ENCODE measurements around the gene KIAA1328. TPM values are rescaled to one million over a fixed set of nuclear protein-coding genes. Genes with fewer than 3 reads are reported as not detected.

Gene KIAA1328
- total RNA-seq, 4 donors from 2014 or later, result 16.1 to 32.0 (median 20.1) TPM

DNA sequence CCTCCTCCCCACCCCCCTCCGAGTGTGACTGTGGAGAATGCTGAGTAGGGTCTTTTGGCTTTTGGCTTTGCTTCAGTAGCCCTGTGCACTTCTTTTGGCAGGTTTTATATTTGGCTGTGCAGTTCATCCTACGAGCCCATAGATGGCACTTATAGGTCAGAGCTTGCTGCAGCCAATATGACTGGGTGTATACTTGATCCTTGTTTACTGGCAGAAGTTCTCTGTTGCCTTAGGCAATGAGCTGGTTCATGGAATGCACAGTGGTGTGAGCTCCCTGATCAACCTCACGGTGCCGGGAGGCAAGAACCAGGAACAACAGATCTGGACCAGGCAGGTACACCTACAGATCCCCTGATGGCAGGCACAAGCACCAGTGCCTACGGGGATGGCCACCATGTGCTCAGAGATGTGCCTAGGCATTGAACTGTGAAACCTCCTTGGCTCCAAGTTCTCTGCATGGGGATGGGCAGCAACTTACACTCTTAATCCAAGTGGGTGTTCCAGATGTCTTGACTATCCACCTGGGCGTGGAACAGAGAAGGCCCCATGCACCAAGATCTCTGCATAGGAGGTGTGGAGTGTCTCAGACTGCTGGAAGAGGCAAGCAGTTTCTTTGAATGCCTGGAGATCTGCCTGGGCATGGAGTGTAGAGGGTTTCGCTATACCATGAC, 190.4 kb downstream of the KIAA1328 start:
- intact Hi-C loops (cut with DNase I; ENCODE audit: low total_unique reads), result no loop called here
- no peak overlapping the region for H3K4me3 ChIP-seq (ENCODE audit: low read depth, poor library complexity, severe bottlenecking)
- TF ChIP-seq CTCF (IDR thresholded peaks at IDR 0.05) (no peak), POLR2A (IDR thresholded peaks at IDR 0.05) (no peak)
- 84 to 90% methylated on average over 7 of the region's 7 CpGs for WGBS, 2 donors
- DNase-seq (ENCODE audit: low spot score in 2 of 2), result no peak

DNA sequence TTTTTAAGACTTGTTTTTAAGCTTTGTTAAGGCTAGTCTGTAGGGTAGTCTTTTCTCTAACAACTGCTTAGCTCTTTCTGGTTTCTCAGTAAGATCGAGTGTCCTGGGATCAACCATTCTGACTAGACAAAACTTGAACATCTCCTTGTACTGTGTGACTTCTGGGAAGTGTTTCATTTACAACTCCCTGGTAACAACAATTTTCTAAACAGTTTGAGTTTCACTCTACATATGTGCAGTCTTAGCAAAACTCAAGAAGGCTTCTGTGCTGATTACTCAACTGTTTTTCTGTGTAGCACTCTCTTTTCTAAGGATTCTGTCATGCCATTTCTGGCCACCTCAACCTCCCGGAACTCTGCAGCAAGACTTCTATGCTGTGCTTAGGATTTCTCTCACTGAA, 204.5 kb downstream of the KIAA1328 start:
- no peak for DNase-seq (ENCODE audit: low spot score in 2 of 2)
- H3K4me3 ChIP-seq (ENCODE audit: low read depth, poor library complexity, severe bottlenecking), result no peak overlapping the region
- TF ChIP-seq POLR2A (IDR thresholded peaks at IDR 0.05) (no peak), CTCF (IDR thresholded peaks at IDR 0.05) (no peak)
- 89 to 95% methylated on average over 2 of the region's 2 CpGs for WGBS, 2 donors
- intact Hi-C loops (cut with DNase I; ENCODE audit: low total_unique reads), result no loop called here

- intact Hi-C loops (cut with DNase I; ENCODE audit: low total_unique reads), result no loop called here
Measured at GRCh38 chr18:37042381-37042780, 213.5 kb downstream of the KIAA1328 start.

DNA sequence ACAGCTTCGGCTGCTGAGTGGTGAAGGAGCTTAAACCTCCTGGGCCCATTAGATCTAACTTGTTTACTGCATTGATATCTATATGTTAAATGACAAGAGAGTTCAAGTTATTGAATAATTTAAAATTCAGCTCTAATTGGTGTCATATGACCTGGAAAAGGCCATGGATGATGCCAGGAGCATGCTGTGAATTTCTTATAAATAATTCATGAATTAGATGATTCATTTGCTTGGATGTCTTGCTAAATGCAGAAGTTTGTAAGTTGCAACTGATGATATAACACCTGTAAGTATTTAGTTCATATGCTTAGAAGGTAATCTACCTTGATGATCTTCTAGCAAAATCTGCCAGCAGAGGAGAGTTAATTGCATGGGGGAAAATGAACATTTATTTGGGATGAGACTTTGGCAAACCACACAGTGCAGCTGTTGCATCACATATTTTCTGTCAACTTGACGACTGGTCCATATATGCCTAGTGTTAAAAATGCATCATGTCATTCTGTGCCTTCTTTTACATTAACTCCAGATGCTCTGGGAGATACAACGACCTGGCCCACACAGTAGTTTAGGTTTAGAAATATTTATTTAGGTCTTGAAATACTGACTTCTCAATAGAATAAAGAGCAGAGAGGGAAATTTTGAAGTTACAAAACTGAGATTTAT, 226.3 kb downstream of the KIAA1328 start:
- DNase-seq (ENCODE audit: low spot score in 2 of 2), result no peak
- 38 to 45% methylated on average over 3 of the region's 3 CpGs for WGBS, 2 donors
- intact Hi-C loops (cut with DNase I; ENCODE audit: low total_unique reads), result no loop called here
- no peak overlapping the region for H3K4me3 ChIP-seq (ENCODE audit: low read depth, poor library complexity, severe bottlenecking)
- no peak for TF ChIP-seq POLR2A (IDR thresholded peaks at IDR 0.05)
- TF ChIP-seq CTCF (IDR thresholded peaks at IDR 0.05), result no peak

More at GRCh38 chr18:37042381-37042780, 213.5 kb downstream of the KIAA1328 start:
- DNase-seq (ENCODE audit: low spot score in 2 of 2), result no peak
- H3K4me3 ChIP-seq (ENCODE audit: low read depth, poor library complexity, severe bottlenecking), result no peak overlapping the region
- TF ChIP-seq POLR2A (IDR thresholded peaks at IDR 0.05), result no peak
- no peak for TF ChIP-seq CTCF (IDR thresholded peaks at IDR 0.05)
- WGBS, 2 donors, result 97% methylated on average over 2 of the region's 2 CpGs

DNA sequence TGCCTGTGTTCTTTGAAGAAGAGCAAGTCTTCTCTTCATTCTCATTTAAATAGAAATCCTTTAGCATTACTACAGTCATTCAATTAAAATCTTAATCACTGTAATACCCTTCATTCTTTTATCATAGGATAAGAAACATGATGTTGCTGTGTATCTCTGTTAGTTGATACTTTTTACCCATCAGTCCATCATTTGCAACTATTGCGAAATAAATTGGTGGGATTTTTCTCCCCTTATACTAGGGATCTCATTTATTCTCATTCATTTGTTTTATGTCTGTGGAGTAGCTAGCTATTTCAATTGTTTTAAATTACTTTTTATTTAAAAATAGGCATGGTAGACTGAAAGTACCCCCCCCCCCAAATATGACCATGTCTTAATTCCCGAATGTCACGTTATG, 235.3 kb downstream of the KIAA1328 start:
- H3K4me3 ChIP-seq (ENCODE audit: low read depth, poor library complexity, severe bottlenecking), result no peak overlapping the region
- 98% methylated on average over 3 of the region's 3 CpGs for WGBS, 2 donors
- TF ChIP-seq CTCF (IDR thresholded peaks at IDR 0.05), result no peak
- TF ChIP-seq POLR2A (IDR thresholded peaks at IDR 0.05), result no peak
- intact Hi-C loops (cut with DNase I; ENCODE audit: low total_unique reads), result no loop called here
- no peak for DNase-seq (ENCODE audit: low spot score in 2 of 2)

All from lower leg skin (tissue), 4 donors.